ENCODE measurements around the gene FAM13C.

Gene FAM13C

GRCh38 chr10:59360605-59361405 lies 1.5 kb downstream of the FAM13C start:
- no peak for DNase-seq

GRCh38 chr10:59358576-59358975 lies 3.8 kb downstream of the FAM13C start:
- DNase-seq, result no peak

GRCh38 chr10:59354434-59354833 lies 7.9 kb downstream of the FAM13C start:
- no peak for DNase-seq

- no peak for DNase-seq
These were observed 11.8 kb downstream of the FAM13C start for GRCh38 chr10:59350558-59350957.

GRCh38 chr10:59346321-59346720 lies 16.0 kb downstream of the FAM13C start:
- DNase-seq, result no peak

GRCh38 chr10:59342723-59343122 lies 19.6 kb downstream of the FAM13C start:
- DNase-seq, result no peak

GRCh38 chr10:59342000-59342399 lies 20.3 kb downstream of the FAM13C start:
- DNase-seq, result no peak

GRCh38 chr10:59340285-59340684 lies 22.1 kb downstream of the FAM13C start:
- no peak for DNase-seq

GRCh38 chr10:59339351-59339750 lies 23.0 kb downstream of the FAM13C start:
- DNase-seq, result no peak

GRCh38 chr10:59337201-59337652 lies 25.1 kb downstream of the FAM13C start:
- no peak for DNase-seq

- DNase-seq, result no peak
These were observed 25.7 kb downstream of the FAM13C start for GRCh38 chr10:59336632-59337031.

- DNase-seq, result no peak
These were observed 26.9 kb downstream of the FAM13C start for GRCh38 chr10:59335497-59335896.

- no peak for DNase-seq
These were observed 28.6 kb downstream of the FAM13C start for GRCh38 chr10:59333701-59334100.

GRCh38 chr10:59332581-59332980 lies 29.8 kb downstream of the FAM13C start:
- DNase-seq, result no peak

GRCh38 chr10:59331661-59332060 lies 30.7 kb downstream of the FAM13C start:
- DNase-seq, result no peak

GRCh38 chr10:59325116-59325515 lies 37.2 kb downstream of the FAM13C start:
- no peak for DNase-seq

- DNase-seq, result no peak
These were observed 37.8 kb downstream of the FAM13C start for GRCh38 chr10:59324597-59324996.

GRCh38 chr10:59323831-59324401 lies 38.4 kb downstream of the FAM13C start:
- no peak for DNase-seq

GRCh38 chr10:59323036-59323459 lies 39.3 kb downstream of the FAM13C start:
- DNase-seq, result no peak

- DNase-seq, result no peak
These were observed 40.2 kb downstream of the FAM13C start for GRCh38 chr10:59322131-59322530.

GRCh38 chr10:59320355-59320754 lies 42.0 kb downstream of the FAM13C start:
- no peak for DNase-seq

- DNase-seq, result no peak
These were observed 42.5 kb downstream of the FAM13C start for GRCh38 chr10:59319854-59320253.

- no peak for DNase-seq
These were observed 45.3 kb downstream of the FAM13C start for GRCh38 chr10:59317066-59317465.

- DNase-seq, result no peak
These were observed 46.9 kb downstream of the FAM13C start for GRCh38 chr10:59315465-59315864.

GRCh38 chr10:59314268-59314667 lies 48.1 kb downstream of the FAM13C start:
- DNase-seq, result no peak
